H9 (cell line): Measurements from ENCODE around the gene SMIM9. TPM values are rescaled to one million over a fixed set of nuclear protein-coding genes. Genes with fewer than 3 reads are reported as not detected.

Experiments
- DNase-seq: peaks from one replicate; pipeline ENCODE4 v3.0.0-alpha.2; 2017
- H2AFZ ChIP-seq: one replicate; pipeline ENCODE4 v1.6.1; 2013; ENCODE audit warnings: mild to moderate bottlenecking, low read length, control low read depth, moderate library complexity
- H2AK5ac ChIP-seq: 2 replicates; pipeline ENCODE4 v1.6.1; 2013; ENCODE audit warnings: low read length, control low read depth, mixed read lengths; ENCODE audit not compliant: insufficient read length
- H2BK120ac ChIP-seq: one replicate; pipeline ENCODE4 v1.6.1; 2013; ENCODE audit warnings: low read depth, mild to moderate bottlenecking, low read length, control low read depth, inconsistent platforms; ENCODE audit not compliant: poor library complexity, severe bottlenecking
- H2BK12ac ChIP-seq: 2 replicates; pipeline ENCODE4 v1.6.1; 2013; ENCODE audit warnings: low read length, control low read depth, mixed read lengths, low read depth; ENCODE audit not compliant: insufficient read length
- H2BK15ac ChIP-seq: 2 replicates; pipeline ENCODE4 v1.6.1; 2013; ENCODE audit warnings: low read depth, low read length, control low read depth
- H2BK20ac ChIP-seq: one replicate; pipeline ENCODE4 v1.6.1; 2013; ENCODE audit warnings: low read depth, mild to moderate bottlenecking, low read length, control low read depth, inconsistent platforms; ENCODE audit not compliant: poor library complexity, severe bottlenecking
- H2BK5ac ChIP-seq: 2 replicates; pipeline ENCODE4 v1.6.1; 2013; ENCODE audit warnings: low read length, control low read depth, mixed read lengths; ENCODE audit not compliant: insufficient read length
- H3K14ac ChIP-seq: 2 replicates; pipeline ENCODE4 v1.6.1; 2013; ENCODE audit warnings: low read length, control low read depth; ENCODE audit not compliant: insufficient read depth
- H3K18ac ChIP-seq: 2 replicates; pipeline ENCODE4 v1.6.1; 2013; ENCODE audit warnings: low read depth, mild to moderate bottlenecking, mixed read lengths, low read length, control low read depth; ENCODE audit not compliant: insufficient read length
- H3K23ac ChIP-seq: 2 replicates; pipeline ENCODE4 v1.6.1; 2013; ENCODE audit warnings: low read length, control low read depth, mixed read lengths, low read depth; ENCODE audit not compliant: insufficient read length
- H3K23me2 ChIP-seq: 2 replicates; pipeline ENCODE4 v1.6.1; 2013; ENCODE audit warnings: low read depth, mild to moderate bottlenecking, mixed read lengths, low read length, control low read depth; ENCODE audit not compliant: insufficient read length, poor library complexity, severe bottlenecking
- H3K27ac ChIP-seq: 2 replicates; pipeline ENCODE4 v1.5.1; 2013; ENCODE audit warnings: low read length, control low read depth, mixed read lengths, low read depth; ENCODE audit not compliant: insufficient read length
- H3K27me3 ChIP-seq: 2 replicates; pipeline ENCODE4 v1.6.1; 2013; ENCODE audit warnings: low read length, control low read depth, inconsistent platforms; ENCODE audit not compliant: insufficient read depth
- H3K4ac ChIP-seq: 2 replicates; pipeline ENCODE4 v1.6.1; 2013; ENCODE audit warnings: low read depth, mild to moderate bottlenecking, control low read depth, inconsistent platforms, low read length, moderate library complexity
- H3K4me1 ChIP-seq: 2 replicates; pipeline ENCODE4 v1.6.1; 2013; ENCODE audit warnings: low read length, control low read depth, inconsistent platforms; ENCODE audit not compliant: insufficient read depth
- H3K4me2 ChIP-seq: 2 replicates; pipeline ENCODE4 v1.6.1; 2013; ENCODE audit warnings: low read length, control low read depth, mixed read lengths; ENCODE audit not compliant: insufficient read length, insufficient read depth
- H3K56ac ChIP-seq: 2 replicates; pipeline ENCODE4 v1.6.1; 2013; ENCODE audit warnings: low read depth, mild to moderate bottlenecking, mixed read lengths, low read length, control low read depth; ENCODE audit not compliant: insufficient read length
- H3K79me1 ChIP-seq: 2 replicates; pipeline ENCODE4 v1.6.1; 2013; ENCODE audit warnings: low read depth, mild to moderate bottlenecking, moderate library complexity, low read length, control low read depth, inconsistent platforms; ENCODE audit not compliant: insufficient read depth, poor library complexity, severe bottlenecking
- H3K79me2 ChIP-seq: 2 replicates; pipeline ENCODE4 v1.6.1; 2013; ENCODE audit warnings: low read length, control low read depth, inconsistent platforms; ENCODE audit not compliant: insufficient read depth
- H3K9ac ChIP-seq: 2 replicates; pipeline ENCODE4 v1.6.1; 2013; ENCODE audit warnings: low read length, control low read depth, mixed read lengths; ENCODE audit not compliant: insufficient read length; ENCODE audit errors: extremely low read depth
- H3K9me3 ChIP-seq: one replicate; pipeline ENCODE4 v1.6.1; 2013; ENCODE audit warnings: low read depth, low read length, inconsistent platforms; ENCODE audit not compliant: control insufficient read depth
- H3T11ph ChIP-seq: one replicate; pipeline ENCODE4 v1.6.1; 2013; ENCODE audit warnings: mild to moderate bottlenecking, low read length, control low read depth, inconsistent platforms
- H4K20me1 ChIP-seq: one replicate; pipeline ENCODE4 v1.6.1; 2013; ENCODE audit not compliant: control insufficient read depth, insufficient read length, insufficient read depth
- H4K5ac ChIP-seq: 2 replicates; pipeline ENCODE4 v1.6.1; 2013; ENCODE audit warnings: low read depth, mild to moderate bottlenecking, mixed read lengths, low read length, control low read depth; ENCODE audit not compliant: insufficient read length
- H4K8ac ChIP-seq: replicated peaks from 2 replicates; pipeline ENCODE4 v1.6.1; 2013; ENCODE audit warnings: low read length, control low read depth, mixed read lengths, low read depth; ENCODE audit not compliant: insufficient read length
- H4K91ac ChIP-seq: 2 replicates; pipeline ENCODE4 v1.6.1; 2013; ENCODE audit warnings: low read depth, mild to moderate bottlenecking, moderate library complexity, mixed read lengths, low read length, control low read depth; ENCODE audit not compliant: insufficient read length
- H3K27ac Mint-ChIP-seq, 3 experiments: 2 replicates in 2 of 3; 3 replicates in 1 of 3; pipeline ENCODE4 v1.8.0; 2020 to 2021; ENCODE audit warnings: mixed read lengths in 3 of 3, mild to moderate bottlenecking in 1 of 3, moderate library complexity in 1 of 3
- H3K27me3 Mint-ChIP-seq: 2 replicates; pipeline ENCODE4 v1.8.0; 2021; ENCODE audit warnings: low read depth, mild to moderate bottlenecking, moderate library complexity, mixed read lengths
- H3K36me3 Mint-ChIP-seq, 3 experiments: 2 replicates in 2 of 3; 3 replicates in 1 of 3; pipeline ENCODE4 v1.8.0; 2020 to 2021; ENCODE audit warnings: low read depth in 3 of 3, mixed read lengths in 3 of 3; ENCODE audit not compliant: insufficient read depth in 1 of 3
- H3K4me1 Mint-ChIP-seq, 2 experiments: 2 replicates each; pipeline ENCODE4 v1.8.0; 2020; ENCODE audit warnings: mixed read lengths in 2 of 2
- H3K4me3 Mint-ChIP-seq, 2 experiments: 2 replicates in 1 of 2; 3 replicates in 1 of 2; pipeline ENCODE4 v1.8.0; 2020 to 2021; ENCODE audit warnings: mild to moderate bottlenecking in 2 of 2, mixed read lengths in 2 of 2, moderate library complexity in 1 of 2
- H3K9me3 Mint-ChIP-seq, 2 experiments: 2 replicates in 1 of 2; 3 replicates in 1 of 2; pipeline ENCODE4 v1.8.0; 2020; ENCODE audit warnings: mild to moderate bottlenecking in 2 of 2, mixed read lengths in 2 of 2, moderate library complexity in 1 of 2
- WGBS: extraction: QIAGEN DNeasy Blood & Tissue Kit; methylation state at CpG from one replicate; pipeline ENCODE4 v1.1.7; 2013; ENCODE audit warnings: missing lambda C conversion rate, low lambda C conversion rate, mixed read lengths; ENCODE audit not compliant: insufficient read length; ENCODE audit errors: extremely low coverage; 5-methylcytosine and 5-hydroxymethylcytosine counted together
- total RNA-seq: library from RNA; stranded (reverse); gene quantifications from 2 replicates; pipeline ENCODE4 v1.2.1, GENCODE V29; 2021
- TF ChIP-seq, protein P1 (sequence below): fragments of 200-600 bp; sonication (generic); conservative IDR thresholded peaks from 3 replicates; pipeline ENCODE4 v1.8.0; 2021; ENCODE audit warnings: antibody characterized with exemption, mild to moderate bottlenecking

Gene SMIM9
- total RNA-seq, 1 experiment from 2014 or later: not detected

DNA sequence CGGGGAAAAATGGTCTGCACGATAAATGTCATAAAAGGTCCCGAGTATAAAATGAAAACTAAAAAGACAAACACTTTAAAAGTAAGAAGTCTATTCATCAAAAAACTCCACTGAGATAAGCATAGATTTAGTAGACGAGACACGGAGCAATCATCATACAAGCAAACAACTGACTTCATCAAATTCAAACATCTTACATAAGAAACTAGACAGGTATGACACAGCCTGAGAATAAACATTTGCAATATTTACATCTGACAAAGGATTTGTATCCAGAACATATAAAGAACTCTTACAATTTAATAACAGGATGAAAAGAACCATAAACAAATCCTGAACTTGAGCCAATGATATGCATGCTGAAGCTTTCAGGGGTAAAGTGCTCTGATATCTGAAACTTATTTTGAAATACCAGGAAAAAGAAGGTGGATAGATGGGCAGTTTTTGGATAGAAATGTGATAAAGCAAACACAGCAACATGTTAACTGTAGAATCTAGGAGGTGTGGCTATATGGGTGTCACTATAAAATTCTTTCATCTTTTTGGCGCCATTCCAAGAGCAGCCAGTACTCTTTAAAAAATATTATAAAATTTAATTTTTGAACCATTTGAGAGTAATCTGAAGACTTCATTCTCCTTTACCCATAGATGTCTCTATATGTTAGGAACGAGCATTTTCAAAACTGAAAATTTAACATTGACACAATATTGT lies 41.2 kb downstream of the SMIM9 start:
- Mint-ChIP-seq H3K9me3 (peaks cover 64 to 75% of the 10 kb centered on the region in 2 experiments), H3K4me1 (peaks cover 7 to 11% of the 10 kb centered on the region in 2 experiments), H3K27ac (no peak overlapping the region), H3K36me3 (peaks cover 0 to 12% (median 6%) of the 10 kb centered on the region in 3 experiments; a peak in 5 of 7 replicates), H3K27me3 (peaks cover 4% of the 10 kb centered on the region; the same call in 1 of the 2 replicates), H3K4me3 (no peak overlapping the region)
- Histone ChIP-seq H3K23ac (no peak overlapping the region), H3K79me2 (no peaks in the 10 kb centered on the region; the same call in 1 of the 2 replicates), H4K91ac (no peak overlapping the region), H3K56ac (no peak overlapping the region), H2BK15ac (no peak overlapping the region), H3K79me1 (no peaks in the 10 kb centered on the region), H3K4ac (no peak overlapping the region), H2AK5ac (no peak overlapping the region), H2BK5ac (no peak overlapping the region), H3K4me2 (no peak overlapping the region), H4K20me1 (no peaks in the 10 kb centered on the region), H3K27ac (no peak overlapping the region), H4K5ac (no peak overlapping the region), H3K27me3 (no peaks in the 10 kb centered on the region), H2BK120ac (no peak overlapping the region), H3K4me1 (no peaks in the 10 kb centered on the region), H4K8ac (no peak overlapping the region), H3K9ac (no peak overlapping the region), H3K9me3 (peaks cover 40% of the 10 kb centered on the region), H2AFZ (no peak overlapping the region), H3K14ac (no peak overlapping the region), H2BK20ac (no peak overlapping the region), H3T11ph (no peak overlapping the region), H3K18ac (no peak overlapping the region), H2BK12ac (no peak overlapping the region), H3K23me2 (peaks cover 3% of the 10 kb centered on the region)
- TF ChIP-seq, protein P1, sequence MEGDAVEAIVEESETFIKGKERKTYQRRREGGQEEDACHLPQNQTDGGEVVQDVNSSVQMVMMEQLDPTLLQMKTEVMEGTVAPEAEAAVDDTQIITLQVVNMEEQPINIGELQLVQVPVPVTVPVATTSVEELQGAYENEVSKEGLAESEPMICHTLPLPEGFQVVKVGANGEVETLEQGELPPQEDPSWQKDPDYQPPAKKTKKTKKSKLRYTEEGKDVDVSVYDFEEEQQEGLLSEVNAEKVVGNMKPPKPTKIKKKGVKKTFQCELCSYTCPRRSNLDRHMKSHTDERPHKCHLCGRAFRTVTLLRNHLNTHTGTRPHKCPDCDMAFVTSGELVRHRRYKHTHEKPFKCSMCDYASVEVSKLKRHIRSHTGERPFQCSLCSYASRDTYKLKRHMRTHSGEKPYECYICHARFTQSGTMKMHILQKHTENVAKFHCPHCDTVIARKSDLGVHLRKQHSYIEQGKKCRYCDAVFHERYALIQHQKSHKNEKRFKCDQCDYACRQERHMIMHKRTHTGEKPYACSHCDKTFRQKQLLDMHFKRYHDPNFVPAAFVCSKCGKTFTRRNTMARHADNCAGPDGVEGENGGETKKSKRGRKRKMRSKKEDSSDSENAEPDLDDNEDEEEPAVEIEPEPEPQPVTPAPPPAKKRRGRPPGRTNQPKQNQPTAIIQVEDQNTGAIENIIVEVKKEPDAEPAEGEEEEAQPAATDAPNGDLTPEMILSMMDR: no peak
- no CpG with 5 or more reads among the region's 7 CpGs for WGBS
- DNase-seq: no peak
